H9 (cell line): Measurements from ENCODE around the gene IL12RB2. TPM values are rescaled to one million over a fixed set of nuclear protein-coding genes. Genes with fewer than 3 reads are reported as not detected.

Source experiments
- DNase-seq: peaks from one replicate; pipeline ENCODE4 v3.0.0-alpha.2; 2017
- H2AFZ ChIP-seq: one replicate; pipeline ENCODE4 v1.6.1; 2013; ENCODE audit warnings: mild to moderate bottlenecking, low read length, control low read depth, moderate library complexity
- H2AK5ac ChIP-seq: 2 replicates; pipeline ENCODE4 v1.6.1; 2013; ENCODE audit warnings: low read length, control low read depth, mixed read lengths; ENCODE audit not compliant: insufficient read length
- H2BK120ac ChIP-seq: one replicate; pipeline ENCODE4 v1.6.1; 2013; ENCODE audit warnings: low read depth, mild to moderate bottlenecking, low read length, control low read depth, inconsistent platforms; ENCODE audit not compliant: poor library complexity, severe bottlenecking
- H2BK12ac ChIP-seq: 2 replicates; pipeline ENCODE4 v1.6.1; 2013; ENCODE audit warnings: low read length, control low read depth, mixed read lengths, low read depth; ENCODE audit not compliant: insufficient read length
- H2BK15ac ChIP-seq: 2 replicates; pipeline ENCODE4 v1.6.1; 2013; ENCODE audit warnings: low read depth, low read length, control low read depth
- H2BK20ac ChIP-seq: one replicate; pipeline ENCODE4 v1.6.1; 2013; ENCODE audit warnings: low read depth, mild to moderate bottlenecking, low read length, control low read depth, inconsistent platforms; ENCODE audit not compliant: poor library complexity, severe bottlenecking
- H2BK5ac ChIP-seq: 2 replicates; pipeline ENCODE4 v1.6.1; 2013; ENCODE audit warnings: low read length, control low read depth, mixed read lengths; ENCODE audit not compliant: insufficient read length
- H3K14ac ChIP-seq: 2 replicates; pipeline ENCODE4 v1.6.1; 2013; ENCODE audit warnings: low read length, control low read depth; ENCODE audit not compliant: insufficient read depth
- H3K18ac ChIP-seq: 2 replicates; pipeline ENCODE4 v1.6.1; 2013; ENCODE audit warnings: low read depth, mild to moderate bottlenecking, mixed read lengths, low read length, control low read depth; ENCODE audit not compliant: insufficient read length
- H3K23ac ChIP-seq: 2 replicates; pipeline ENCODE4 v1.6.1; 2013; ENCODE audit warnings: low read length, control low read depth, mixed read lengths, low read depth; ENCODE audit not compliant: insufficient read length
- H3K23me2 ChIP-seq: 2 replicates; pipeline ENCODE4 v1.6.1; 2013; ENCODE audit warnings: low read depth, mild to moderate bottlenecking, mixed read lengths, low read length, control low read depth; ENCODE audit not compliant: insufficient read length, poor library complexity, severe bottlenecking
- H3K27ac ChIP-seq: 2 replicates; pipeline ENCODE4 v1.5.1; 2013; ENCODE audit warnings: low read length, control low read depth, mixed read lengths, low read depth; ENCODE audit not compliant: insufficient read length
- H3K27me3 ChIP-seq: 2 replicates; pipeline ENCODE4 v1.6.1; 2013; ENCODE audit warnings: low read length, control low read depth, inconsistent platforms; ENCODE audit not compliant: insufficient read depth
- H3K4ac ChIP-seq: 2 replicates; pipeline ENCODE4 v1.6.1; 2013; ENCODE audit warnings: low read depth, mild to moderate bottlenecking, control low read depth, inconsistent platforms, low read length, moderate library complexity
- H3K4me1 ChIP-seq: 2 replicates; pipeline ENCODE4 v1.6.1; 2013; ENCODE audit warnings: low read length, control low read depth, inconsistent platforms; ENCODE audit not compliant: insufficient read depth
- H3K4me2 ChIP-seq: 2 replicates; pipeline ENCODE4 v1.6.1; 2013; ENCODE audit warnings: low read length, control low read depth, mixed read lengths; ENCODE audit not compliant: insufficient read length, insufficient read depth
- H3K56ac ChIP-seq: 2 replicates; pipeline ENCODE4 v1.6.1; 2013; ENCODE audit warnings: low read depth, mild to moderate bottlenecking, mixed read lengths, low read length, control low read depth; ENCODE audit not compliant: insufficient read length
- H3K79me1 ChIP-seq: 2 replicates; pipeline ENCODE4 v1.6.1; 2013; ENCODE audit warnings: low read depth, mild to moderate bottlenecking, moderate library complexity, low read length, control low read depth, inconsistent platforms; ENCODE audit not compliant: insufficient read depth, poor library complexity, severe bottlenecking
- H3K79me2 ChIP-seq: 2 replicates; pipeline ENCODE4 v1.6.1; 2013; ENCODE audit warnings: low read length, control low read depth, inconsistent platforms; ENCODE audit not compliant: insufficient read depth
- H3K9ac ChIP-seq: 2 replicates; pipeline ENCODE4 v1.6.1; 2013; ENCODE audit warnings: low read length, control low read depth, mixed read lengths; ENCODE audit not compliant: insufficient read length; ENCODE audit errors: extremely low read depth
- H3K9me3 ChIP-seq: one replicate; pipeline ENCODE4 v1.6.1; 2013; ENCODE audit warnings: low read depth, low read length, inconsistent platforms; ENCODE audit not compliant: control insufficient read depth
- H3T11ph ChIP-seq: one replicate; pipeline ENCODE4 v1.6.1; 2013; ENCODE audit warnings: mild to moderate bottlenecking, low read length, control low read depth, inconsistent platforms
- H4K20me1 ChIP-seq: one replicate; pipeline ENCODE4 v1.6.1; 2013; ENCODE audit not compliant: control insufficient read depth, insufficient read length, insufficient read depth
- H4K5ac ChIP-seq: 2 replicates; pipeline ENCODE4 v1.6.1; 2013; ENCODE audit warnings: low read depth, mild to moderate bottlenecking, mixed read lengths, low read length, control low read depth; ENCODE audit not compliant: insufficient read length
- H4K8ac ChIP-seq: replicated peaks from 2 replicates; pipeline ENCODE4 v1.6.1; 2013; ENCODE audit warnings: low read length, control low read depth, mixed read lengths, low read depth; ENCODE audit not compliant: insufficient read length
- H4K91ac ChIP-seq: 2 replicates; pipeline ENCODE4 v1.6.1; 2013; ENCODE audit warnings: low read depth, mild to moderate bottlenecking, moderate library complexity, mixed read lengths, low read length, control low read depth; ENCODE audit not compliant: insufficient read length
- H3K27ac Mint-ChIP-seq, 3 experiments: 2 replicates in 2 of 3; 3 replicates in 1 of 3; pipeline ENCODE4 v1.8.0; 2020 to 2021; ENCODE audit warnings: mixed read lengths in 3 of 3, mild to moderate bottlenecking in 1 of 3, moderate library complexity in 1 of 3
- H3K27me3 Mint-ChIP-seq: 2 replicates; pipeline ENCODE4 v1.8.0; 2021; ENCODE audit warnings: low read depth, mild to moderate bottlenecking, moderate library complexity, mixed read lengths
- H3K36me3 Mint-ChIP-seq, 3 experiments: 2 replicates in 2 of 3; 3 replicates in 1 of 3; pipeline ENCODE4 v1.8.0; 2020 to 2021; ENCODE audit warnings: low read depth in 3 of 3, mixed read lengths in 3 of 3; ENCODE audit not compliant: insufficient read depth in 1 of 3
- H3K4me1 Mint-ChIP-seq, 2 experiments: 2 replicates each; pipeline ENCODE4 v1.8.0; 2020; ENCODE audit warnings: mixed read lengths in 2 of 2
- H3K4me3 Mint-ChIP-seq, 2 experiments: 2 replicates in 1 of 2; 3 replicates in 1 of 2; pipeline ENCODE4 v1.8.0; 2020 to 2021; ENCODE audit warnings: mild to moderate bottlenecking in 2 of 2, mixed read lengths in 2 of 2, moderate library complexity in 1 of 2
- H3K9me3 Mint-ChIP-seq, 2 experiments: 2 replicates in 1 of 2; 3 replicates in 1 of 2; pipeline ENCODE4 v1.8.0; 2020; ENCODE audit warnings: mild to moderate bottlenecking in 2 of 2, mixed read lengths in 2 of 2, moderate library complexity in 1 of 2
- CTCF ChIP-seq: fragments of 200-600 bp; sonication (generic); conservative IDR thresholded peaks from 3 replicates; pipeline ENCODE4 v1.8.0; 2021; ENCODE audit warnings: antibody characterized with exemption, mild to moderate bottlenecking
- WGBS: extraction: QIAGEN DNeasy Blood & Tissue Kit; methylation state at CpG from one replicate; pipeline ENCODE4 v1.1.7; 2013; ENCODE audit warnings: missing lambda C conversion rate, low lambda C conversion rate, mixed read lengths; ENCODE audit not compliant: insufficient read length; ENCODE audit errors: extremely low coverage; 5-methylcytosine and 5-hydroxymethylcytosine counted together
- total RNA-seq: library from RNA; stranded (reverse); gene quantifications from 2 replicates; pipeline ENCODE4 v1.2.1, GENCODE V29; 2021

Gene IL12RB2
- total RNA-seq, 1 experiment from 2014 or later = 0.77 TPM

GRCh38 chr1:67304023-67304422, 3.6 kb upstream of the IL12RB2 start:
- peaks cover 13% of the 10 kb centered on the region for H3K27me3 ChIP-seq
- H4K20me1 ChIP-seq = no peaks in the 10 kb centered on the region
- no peak overlapping the region for H2BK120ac ChIP-seq
- no peak overlapping the region for H2AK5ac ChIP-seq
- no peaks in the 10 kb centered on the region for H3K9me3 ChIP-seq
- H3K9ac ChIP-seq = no peak overlapping the region
- no peak overlapping the region for H2BK12ac ChIP-seq
- no peak overlapping the region for H2BK5ac ChIP-seq
- H3K23ac ChIP-seq = no peak overlapping the region
- no peak overlapping the region for H3K4ac ChIP-seq
- no peaks in the 10 kb centered on the region for H3K36me3 Mint-ChIP-seq
- no peak overlapping the region for H2BK15ac ChIP-seq
- H3K18ac ChIP-seq = no peak overlapping the region
- no peak overlapping the region for H2AFZ ChIP-seq
- no peak overlapping the region for H3K27ac ChIP-seq
- H3K27ac Mint-ChIP-seq = no peak overlapping the region
- peaks cover 5% of the 10 kb centered on the region for H3K23me2 ChIP-seq
- H3K4me1 ChIP-seq = no peaks in the 10 kb centered on the region
- H3K4me1 Mint-ChIP-seq = peaks cover 7% of the 10 kb centered on the region in 2 experiments; a peak in 3 of 4 replicates
- H4K91ac ChIP-seq = no peak overlapping the region
- H4K8ac ChIP-seq = no peak overlapping the region
- DNase-seq = no peak
- H3K9me3 Mint-ChIP-seq = no peaks in the 10 kb centered on the region
- H3K4me3 Mint-ChIP-seq = no peak overlapping the region
- no peak overlapping the region for H3K14ac ChIP-seq
- WGBS = no CpG with 5 or more reads among the region's 3 CpGs
- H3K4me2 ChIP-seq = no peak overlapping the region
- H3T11ph ChIP-seq = no peak overlapping the region
- H3K79me1 ChIP-seq = no peaks in the 10 kb centered on the region
- no peak overlapping the region for H4K5ac ChIP-seq
- peaks cover 55% of the 10 kb centered on the region for H3K27me3 Mint-ChIP-seq
- no peaks in the 10 kb centered on the region for H3K79me2 ChIP-seq
- no peak overlapping the region for H3K56ac ChIP-seq
- no peak for TF ChIP-seq CTCF
- H2BK20ac ChIP-seq = no peak overlapping the region
